Skeletal muscle cell (primary cell): ENCODE results near the gene ZNF576.
"Not testable (repeated sequence)": the region's sequence is repeated elsewhere in the genome, so short reads cannot be mapped to it uniquely, and the experiment has no call there.

Experiments used
- DNase-seq: peaks from one replicate; pipeline ENCODE4 v3.0.0-alpha.2; 2010; ENCODE audit warnings: low read depth
- H3K4me3 ChIP-seq: 2 replicates; pipeline ENCODE4 v1.5.1; 2011; ENCODE audit warnings: low read depth, mild to moderate bottlenecking, control low read depth, low read length, moderate library complexity

ZNF576 gene

DNA sequence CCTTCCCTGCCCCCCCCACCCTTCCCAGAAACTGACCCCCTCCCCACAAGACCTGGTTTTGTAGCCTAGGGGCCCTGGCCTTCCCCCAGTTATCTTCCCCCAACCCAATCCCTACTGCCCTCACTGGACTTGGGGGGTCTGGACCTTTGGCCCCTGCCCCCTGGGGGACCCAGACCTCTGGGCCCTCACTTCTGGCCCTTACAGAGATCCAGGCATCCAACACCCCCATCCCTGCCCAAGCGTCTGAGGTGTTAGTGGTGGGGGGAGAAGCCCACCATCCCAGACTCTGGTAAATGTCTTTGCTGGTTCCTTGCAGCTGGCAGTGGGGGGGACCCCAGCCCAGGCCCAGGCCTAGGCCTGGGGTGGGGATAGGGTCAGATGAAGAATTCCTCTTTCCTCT, 26.6 kb downstream of the ZNF576 start:
- DNase-seq: no peak
- H3K4me3 ChIP-seq: no peak overlapping the region

DNA sequence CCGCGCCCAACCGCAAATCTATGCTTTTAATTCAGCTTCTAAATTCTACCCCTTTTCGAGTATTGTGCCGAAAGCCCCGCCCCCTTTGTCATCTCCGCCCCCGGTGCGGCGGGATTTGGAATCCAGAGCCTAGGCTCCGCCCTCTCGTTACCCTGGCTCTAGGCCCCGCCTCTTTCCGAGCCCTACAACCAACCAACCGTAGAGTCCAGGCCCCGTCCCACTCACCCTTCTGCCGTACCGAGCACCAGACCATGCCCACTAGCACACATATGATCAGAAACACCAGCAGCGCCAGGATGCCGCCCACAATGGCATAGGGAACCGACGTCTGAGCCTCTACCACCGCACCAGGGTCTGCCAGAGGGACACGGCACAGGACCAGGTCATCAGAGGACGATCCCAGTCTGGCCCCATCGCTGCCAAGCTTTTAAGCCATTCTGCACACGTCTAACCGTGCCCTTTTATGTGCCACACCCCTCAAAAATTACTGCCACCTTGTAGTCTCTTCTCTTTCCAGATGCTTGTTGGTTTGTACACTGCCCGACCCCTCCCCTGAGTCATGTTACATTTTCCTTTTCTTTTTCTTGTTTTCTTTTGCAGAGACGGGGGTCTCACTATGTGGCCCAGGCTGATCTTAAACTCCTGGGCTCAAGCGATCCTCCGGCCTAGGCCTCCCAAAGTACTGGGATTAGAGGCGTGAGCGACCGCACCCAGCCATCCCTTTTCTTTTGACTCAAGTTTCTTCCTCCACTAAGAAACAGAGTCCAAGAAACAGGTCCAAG, 27.7 kb downstream of the ZNF576 start:
- DNase-seq: no peak

DNA sequence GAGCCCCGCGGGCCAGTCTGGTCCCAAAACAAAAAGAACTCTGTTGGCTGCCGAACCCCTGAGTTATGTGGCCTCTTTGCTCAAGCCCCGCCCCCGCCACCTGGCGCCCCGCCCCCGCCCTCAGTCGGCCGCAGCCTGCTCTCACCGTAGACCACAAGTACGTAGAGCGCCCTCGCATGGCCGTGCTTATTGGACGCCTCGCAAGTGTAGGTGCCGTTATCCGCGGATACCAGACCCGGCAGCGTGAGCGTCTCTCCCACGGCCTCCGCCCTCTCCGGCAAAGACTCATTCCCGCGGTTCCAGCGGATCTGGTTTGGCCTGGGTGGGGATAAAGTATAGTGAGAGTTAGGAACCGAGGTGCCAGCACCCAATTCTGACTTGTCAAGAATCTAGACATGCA, 28.5 kb downstream of the ZNF576 start:
- H3K4me3 ChIP-seq: no peak overlapping the region
- no peak for DNase-seq

More for the DNA sequence above, 27.7 kb downstream of the ZNF576 start:
- no peak overlapping the region for H3K4me3 ChIP-seq

DNA sequence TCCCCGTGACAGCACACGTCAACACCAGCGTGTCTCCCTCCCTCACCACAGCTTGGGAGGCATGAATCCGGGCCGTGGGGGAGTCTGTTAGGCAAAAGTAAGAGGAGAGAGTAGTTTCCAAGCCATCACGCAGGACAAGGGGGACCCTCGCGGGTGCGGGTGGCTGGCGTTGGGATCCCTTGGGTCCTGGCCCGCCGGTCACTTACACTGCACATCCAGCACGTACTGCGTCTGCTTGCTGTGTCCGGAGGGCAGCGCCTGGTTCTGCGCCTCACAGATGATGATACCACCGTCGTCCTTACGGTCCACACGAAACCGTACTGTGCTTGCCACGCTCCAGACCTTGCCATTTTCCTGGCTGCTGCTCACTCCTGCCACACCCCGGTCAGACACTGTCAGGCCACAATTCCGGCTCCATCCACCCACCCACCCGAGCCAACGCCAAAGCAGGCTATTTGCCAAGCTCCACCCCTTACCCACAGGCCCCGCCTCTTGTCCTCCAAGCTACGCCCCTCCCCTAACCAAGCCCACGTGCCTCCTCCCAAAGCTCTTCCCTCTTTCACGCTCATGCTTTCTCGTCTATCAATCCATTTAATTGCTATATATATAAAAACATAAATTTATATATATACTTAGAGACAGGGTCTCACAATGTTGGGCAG, 29.7 kb downstream of the ZNF576 start:
- no peak overlapping the region for H3K4me3 ChIP-seq
- DNase-seq: no peak

DNA sequence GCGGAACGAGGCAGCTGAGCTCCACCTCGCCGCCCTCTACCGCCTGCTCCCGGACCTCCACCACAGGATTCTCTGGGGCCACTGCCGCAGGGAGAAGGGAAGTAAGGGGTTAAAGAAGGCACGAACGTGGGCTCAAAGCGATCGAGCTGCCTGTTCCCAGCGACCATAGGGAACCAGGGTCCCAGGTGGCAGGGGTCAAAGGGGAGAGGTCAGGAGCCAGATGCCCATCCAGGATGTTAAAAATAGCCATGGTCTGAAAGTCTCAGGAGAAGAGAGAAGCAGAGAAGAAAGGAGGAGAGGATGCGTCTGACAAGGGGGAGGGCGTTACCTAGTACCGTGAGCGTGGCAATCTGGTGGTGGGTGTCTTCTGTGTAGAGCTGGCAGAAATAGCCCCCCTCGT, 30.4 kb downstream of the ZNF576 start:
- no peak for DNase-seq
- H3K4me3 ChIP-seq: no peak overlapping the region

DNA sequence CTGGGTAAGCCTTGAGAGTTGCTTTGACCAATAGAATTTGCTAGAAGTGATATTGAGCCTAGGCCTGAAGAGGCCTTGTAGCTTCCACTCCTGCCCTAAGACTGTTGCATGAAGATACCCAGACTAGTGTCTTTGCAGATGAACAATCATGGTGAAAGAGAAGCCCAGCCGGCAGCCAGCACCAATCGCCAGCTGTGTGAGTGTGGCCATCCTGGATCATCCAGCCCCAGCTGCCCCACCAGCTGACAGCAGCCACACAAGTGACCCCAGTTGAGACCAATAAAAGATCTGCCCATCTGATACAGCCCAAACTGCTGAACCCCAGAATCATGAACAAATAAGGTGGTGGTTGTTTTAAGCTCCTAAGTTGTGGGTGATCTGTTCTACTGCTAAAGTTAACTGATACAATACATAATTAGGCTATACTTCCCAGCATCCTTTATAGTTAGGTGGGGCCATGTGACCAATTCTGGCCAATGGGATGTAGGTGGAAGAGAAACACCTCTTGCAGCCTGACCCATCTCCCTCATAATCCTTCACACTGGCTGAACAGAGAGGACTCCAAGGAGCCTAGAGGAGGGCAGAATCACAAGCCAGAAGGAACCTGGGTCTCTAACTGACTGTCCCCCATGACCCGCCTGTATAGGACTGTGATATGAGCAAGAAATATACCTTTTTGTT, 32.4 kb downstream of the ZNF576 start:
- DNase-seq: no peak
- H3K4me3 ChIP-seq: no peak overlapping the region

DNA sequence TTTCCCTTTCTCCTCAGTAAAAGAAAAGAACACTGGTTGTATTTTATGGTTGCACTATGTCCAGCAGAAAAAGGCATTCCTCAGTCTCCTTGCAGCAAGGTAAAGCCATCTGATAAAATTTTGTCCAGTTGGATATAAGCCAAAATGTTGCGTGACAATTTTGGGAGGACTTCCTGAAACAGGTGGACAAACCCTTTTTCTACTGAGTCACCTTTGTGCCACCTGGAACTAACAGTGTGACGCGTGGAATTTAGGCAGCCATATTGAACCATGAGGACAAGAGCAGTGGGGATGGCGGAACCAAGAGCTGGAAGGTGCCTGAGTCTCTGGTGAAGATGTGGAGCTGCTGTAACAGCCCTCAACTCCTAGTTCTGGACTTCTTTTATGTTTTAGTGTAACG, 35.1 kb downstream of the ZNF576 start:
- no peak for DNase-seq
- H3K4me3 ChIP-seq: no peak overlapping the region

DNA sequence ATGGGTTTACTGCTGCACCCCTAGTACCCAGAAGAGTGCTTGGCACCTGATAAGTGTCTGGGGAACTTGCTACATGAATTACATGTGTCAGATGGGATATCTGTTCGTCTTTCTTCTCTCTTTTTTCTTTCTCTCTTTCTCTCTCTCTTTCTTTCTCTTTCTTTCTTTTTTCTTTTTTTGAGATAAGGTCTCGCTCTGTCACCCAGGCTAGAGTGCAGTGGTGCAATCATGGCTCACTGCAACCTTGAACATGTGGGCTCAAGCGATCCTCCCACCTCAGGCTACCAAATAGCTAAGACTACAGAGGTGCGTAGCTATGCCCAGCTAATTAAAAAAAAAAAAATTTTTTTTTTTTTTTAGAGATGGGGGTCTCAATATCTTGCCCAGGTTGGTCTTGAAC, 37.1 kb downstream of the ZNF576 start:
- no peak for DNase-seq
- no peak overlapping the region for H3K4me3 ChIP-seq

DNA sequence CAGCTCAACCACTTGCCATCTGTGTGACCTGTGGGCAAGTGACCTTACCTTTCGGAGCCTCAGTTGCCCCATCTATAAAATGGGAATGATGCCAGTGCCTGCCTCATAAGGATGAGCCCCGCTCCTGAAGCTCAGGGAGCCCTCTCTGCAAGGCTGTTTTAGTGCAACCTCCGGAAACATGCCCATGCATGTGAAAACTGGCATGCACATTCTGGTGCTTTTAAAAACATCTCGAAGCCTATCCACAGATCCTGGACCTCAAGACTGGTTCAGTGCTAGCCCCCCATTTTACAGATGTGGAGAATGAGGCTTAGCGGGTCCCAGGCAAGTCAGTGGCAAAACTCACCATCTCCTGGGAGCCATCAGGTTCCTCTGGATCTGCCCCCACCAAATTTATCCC, 37.7 kb downstream of the ZNF576 start:
- no peak for DNase-seq
- H3K4me3 ChIP-seq: no peak overlapping the region

DNA sequence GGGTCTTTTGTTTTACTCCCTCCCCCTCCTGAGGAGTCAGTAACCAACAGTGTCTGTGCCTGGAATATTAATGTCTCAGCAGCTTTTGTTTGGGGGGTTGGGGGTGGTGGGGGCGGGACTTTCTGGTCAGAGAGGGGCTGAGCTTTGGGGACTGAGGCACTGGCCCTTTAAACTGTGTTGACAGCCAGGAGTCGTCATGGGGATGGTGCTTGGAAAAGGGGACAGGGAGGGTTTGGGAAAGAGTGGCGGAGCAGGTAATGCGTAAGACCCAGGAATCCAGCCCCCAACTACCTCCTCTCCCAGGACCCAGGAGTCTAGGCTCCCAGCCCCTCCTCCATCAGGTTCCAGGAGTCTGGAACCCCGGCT, 38.1 kb downstream of the ZNF576 start:
- H3K4me3 ChIP-seq: no peak overlapping the region
- DNase-seq: no peak

DNA sequence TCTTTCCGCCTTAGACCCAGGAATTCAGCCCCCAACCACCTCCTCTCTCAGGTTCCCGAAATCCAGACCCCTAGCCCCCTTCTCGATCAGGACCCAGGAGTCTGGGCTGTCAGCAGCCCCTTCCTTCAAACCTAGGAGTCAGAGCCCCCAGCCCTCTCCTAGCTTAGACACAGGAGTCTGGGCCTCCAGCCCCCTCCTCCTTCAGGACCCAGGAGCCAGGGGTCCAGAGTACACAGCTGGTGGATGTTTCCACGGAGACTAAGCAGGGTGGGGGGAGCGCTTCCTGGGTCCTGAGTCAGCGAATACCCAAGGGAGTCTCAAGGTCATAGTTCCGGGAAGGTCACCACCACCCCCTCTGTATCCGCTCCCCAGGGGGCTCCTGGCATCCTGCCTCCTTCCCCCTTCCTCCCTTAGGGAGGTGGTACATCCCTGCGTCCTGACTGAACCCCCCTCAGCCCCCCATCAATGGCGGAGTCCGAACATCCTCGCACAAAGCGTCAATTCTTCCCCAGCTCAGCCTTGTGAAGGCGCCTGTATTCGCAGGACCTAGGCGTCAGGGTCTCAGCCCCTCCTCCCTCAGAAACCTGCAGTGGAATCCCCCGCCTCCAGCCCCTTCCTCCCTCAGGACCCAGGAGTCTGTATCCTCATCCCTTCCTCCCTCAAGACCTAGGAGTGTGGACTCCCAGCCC, 38.6 kb downstream of the ZNF576 start:
- no peak overlapping the region for H3K4me3 ChIP-seq
- no peak for DNase-seq

DNA sequence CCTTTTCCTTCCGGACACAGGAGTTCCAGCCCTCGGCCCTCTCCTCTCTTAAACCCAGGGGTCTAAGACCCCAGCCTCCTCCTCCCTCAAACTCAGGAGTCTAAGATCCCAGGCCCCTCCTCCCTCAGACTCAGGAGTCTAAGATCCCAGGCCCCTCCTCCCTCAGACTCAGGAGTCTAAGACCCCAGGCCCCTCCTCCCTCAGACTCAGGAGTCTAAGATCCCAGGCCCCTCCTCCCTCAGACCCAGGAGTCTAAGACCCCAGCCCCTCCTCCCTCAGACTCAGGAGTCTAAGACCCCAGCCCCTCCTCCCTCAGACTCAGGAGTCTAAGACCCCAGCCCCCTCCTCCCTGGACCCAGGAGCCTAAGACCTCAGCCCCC, 39.2 kb downstream of the ZNF576 start:
- not testable (repeated sequence) for H3K4me3 ChIP-seq, DNase-seq

DNA sequence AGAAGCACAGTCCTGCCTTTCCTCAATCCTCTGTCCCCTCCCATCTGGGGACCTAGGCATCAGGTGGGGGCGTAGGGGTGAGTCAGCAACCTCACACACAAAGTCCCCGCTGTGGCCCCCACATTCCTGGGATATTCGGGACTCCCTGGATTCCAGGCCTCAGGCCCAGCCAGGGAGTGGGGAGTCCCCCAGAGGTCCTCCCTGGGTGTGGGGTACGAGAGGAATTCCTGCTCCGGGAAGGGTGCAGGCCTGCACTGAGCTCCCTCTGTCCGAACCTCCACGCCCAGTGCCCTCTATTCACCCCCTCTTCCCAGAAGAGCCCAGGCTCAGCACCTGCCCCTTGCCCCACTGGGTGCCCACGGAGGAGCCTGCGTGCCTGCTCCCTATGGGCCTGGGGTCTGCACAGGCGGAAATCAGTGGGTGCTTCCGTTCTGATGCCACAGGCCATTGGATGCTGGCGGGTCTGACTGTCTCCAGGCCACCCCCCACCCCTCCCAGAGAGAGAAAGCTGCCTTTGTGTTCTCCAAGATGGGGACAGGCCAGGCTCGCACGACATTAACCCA, 39.8 kb downstream of the ZNF576 start:
- H3K4me3 ChIP-seq: no peak overlapping the region
- no peak for DNase-seq

DNA sequence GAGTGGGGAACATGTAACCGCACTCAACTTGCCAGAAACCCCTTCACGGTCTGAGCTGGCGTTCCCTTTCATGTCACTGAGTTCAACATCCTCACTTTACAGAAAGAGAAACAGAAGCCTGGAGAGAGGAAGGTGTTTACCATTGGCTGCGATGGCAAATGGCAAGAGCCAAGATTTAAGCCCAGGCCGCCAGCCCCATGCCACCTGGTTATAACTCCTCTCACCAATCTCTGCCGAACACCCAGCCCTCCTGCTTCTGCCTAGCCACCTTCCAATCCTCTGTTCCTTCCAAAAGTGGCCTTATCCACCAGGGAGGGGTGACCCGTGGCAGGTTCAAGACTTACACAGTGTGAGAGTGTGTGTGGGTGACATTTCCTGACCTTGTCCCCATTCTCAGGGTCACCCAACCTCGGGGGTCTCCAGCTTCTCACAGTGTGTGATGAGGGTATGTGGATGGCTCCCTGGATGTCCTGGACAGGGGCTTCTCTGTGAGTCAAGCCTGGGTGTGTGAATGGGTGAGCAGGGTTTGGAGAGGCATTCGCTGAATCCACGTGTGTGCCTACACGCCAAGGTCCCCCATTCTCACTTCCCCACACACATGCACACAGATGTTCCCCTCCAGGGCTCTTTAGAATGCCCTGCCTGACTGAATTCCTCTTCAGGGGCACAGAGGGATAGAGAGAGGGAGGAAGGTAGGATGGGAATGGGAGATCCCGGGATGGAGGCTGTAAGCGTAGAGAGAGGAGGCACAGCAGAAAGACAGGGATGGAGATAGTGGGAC, 42.0 kb downstream of the ZNF576 start:
- no peak overlapping the region for H3K4me3 ChIP-seq
- no peak for DNase-seq

DNA sequence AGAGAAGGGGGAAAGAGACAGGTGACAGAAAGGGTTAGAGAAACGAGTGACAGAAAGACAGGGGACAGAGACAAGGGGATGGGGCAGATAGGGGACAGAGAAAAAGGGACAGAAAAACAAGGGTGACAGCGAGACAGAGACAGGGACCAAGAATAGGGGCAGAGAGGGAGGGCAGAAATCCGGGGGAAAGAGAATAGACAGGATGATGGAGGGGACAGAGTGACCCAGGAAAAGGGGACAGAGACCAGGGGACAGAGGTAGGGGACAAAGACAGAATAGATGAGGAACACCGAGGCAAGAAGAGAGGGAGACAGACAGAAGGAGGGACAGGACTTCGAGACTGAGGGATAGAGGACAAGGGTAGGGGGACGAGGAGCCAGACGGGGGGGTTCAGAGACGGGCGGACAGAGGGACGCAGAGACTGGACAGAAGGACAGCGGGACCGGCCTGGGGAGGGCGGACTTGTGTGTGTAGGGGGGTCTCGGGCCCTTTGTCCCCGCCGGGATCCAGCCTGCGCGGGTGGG, 42.7 kb downstream of the ZNF576 start:
- peak overlapping the region; percentile 15 for H3K4me3 ChIP-seq
- no peak for DNase-seq

DNA sequence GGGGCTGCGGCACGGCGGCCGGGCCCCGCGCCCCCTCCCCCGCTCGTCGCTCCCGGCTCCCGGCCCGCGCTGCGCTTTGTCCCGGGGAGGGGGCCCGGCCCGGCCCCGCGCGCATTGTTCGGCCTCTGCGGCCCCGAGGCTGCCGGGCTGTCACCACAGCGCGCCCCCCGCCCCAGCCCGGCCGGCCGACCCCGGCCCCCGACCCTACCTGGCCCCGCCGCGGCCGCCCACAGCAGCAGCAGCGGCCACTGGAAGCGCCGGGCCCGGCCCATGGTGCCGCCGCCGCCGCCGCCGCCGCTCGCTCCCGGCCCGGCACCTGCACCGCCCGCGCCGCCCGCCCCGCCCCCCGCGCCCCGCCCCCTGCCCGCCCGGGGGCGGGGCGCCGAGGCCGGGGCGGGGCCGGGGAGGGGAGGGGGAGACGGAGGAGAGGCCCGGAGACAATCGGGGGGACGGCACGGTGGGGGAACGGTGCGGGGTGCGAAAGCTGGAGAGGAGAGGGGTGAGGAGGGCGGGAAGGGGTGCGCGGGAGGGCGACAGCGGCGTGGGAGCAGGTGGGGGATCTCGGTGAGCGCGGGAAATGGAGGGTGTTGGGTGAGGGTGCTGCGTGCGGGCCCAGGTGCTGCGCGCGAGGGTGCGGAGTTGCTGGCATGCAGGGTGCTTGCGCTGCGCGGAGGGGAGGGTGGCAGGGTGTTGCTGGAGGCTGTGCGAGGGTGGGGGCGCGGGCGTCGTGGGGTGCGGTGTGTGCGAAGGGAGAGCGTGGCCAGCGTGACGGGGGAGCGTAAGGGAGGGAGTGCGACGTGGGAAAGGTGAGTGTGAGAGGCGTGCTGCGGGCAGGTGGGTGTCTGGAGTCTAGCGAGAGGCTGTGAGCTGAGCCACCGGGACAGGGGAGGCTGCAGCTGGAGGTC, 43.4 kb downstream of the ZNF576 start, which contains the start of gene CADM4:
Gene CADM4 (minus strand): TSS at position 332 of the 905 bp plus-strand sequence. CDS start 60 bp downstream, at position 272.
- peak within 1 kb of the TSS; percentile 50 for H3K4me3 ChIP-seq
- DNase-seq: no peak

DNA sequence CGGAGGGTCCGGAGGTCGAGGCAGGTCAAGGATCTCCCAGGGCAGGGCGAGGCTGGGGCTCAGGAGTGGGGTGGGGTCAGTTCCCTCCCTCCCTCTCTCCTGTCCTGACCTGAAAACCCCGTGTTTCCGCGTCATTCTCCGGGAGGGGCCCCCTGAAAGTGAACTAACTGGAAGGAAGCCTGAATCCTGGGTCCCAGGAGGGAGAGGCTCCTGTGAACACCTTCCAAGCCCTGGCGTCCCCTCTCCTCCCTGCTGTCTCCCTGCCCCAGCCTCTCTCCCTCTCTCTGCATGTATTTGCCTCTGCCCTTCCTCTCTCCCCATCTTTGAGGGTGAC, 44.0 kb downstream of the ZNF576 start:
- no peak for DNase-seq
- peak overlapping the region; percentile 50 for H3K4me3 ChIP-seq

DNA sequence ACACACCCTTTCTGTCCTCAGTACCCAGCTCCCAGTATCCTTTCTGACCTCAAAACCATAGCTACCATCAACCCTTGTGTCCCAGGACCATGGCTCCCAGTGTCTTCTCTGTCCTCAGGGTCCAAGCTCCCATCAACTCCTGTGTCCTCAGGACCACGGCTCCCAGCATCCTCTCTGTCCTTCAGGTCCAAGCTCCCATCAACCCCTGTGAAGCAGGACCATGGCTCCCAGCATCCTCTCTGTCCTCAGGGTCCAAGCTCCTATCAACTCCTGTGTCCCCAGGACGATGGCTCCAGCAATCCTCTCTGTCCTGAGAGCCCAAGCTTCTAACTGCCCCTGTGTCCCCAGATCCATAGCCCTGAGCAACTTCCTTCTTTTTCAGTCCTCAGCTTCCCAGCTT, 44.9 kb downstream of the ZNF576 start:
- no peak for DNase-seq
- H3K4me3 ChIP-seq: no peak overlapping the region
